B cell (primary cell): ENCODE data around the gene PLEKHH1. TPM values are rescaled to one million over a fixed set of nuclear protein-coding genes. Genes with fewer than 3 reads are reported as not detected.

Experiments
- ATAC-seq: fragments of 200-7000 bp; cut with Tn5 transposase; one replicate; pipeline ENCODE4 v1.10.0; 2021; ENCODE audit warnings: low read depth, mild to moderate bottlenecking, moderate number of reproducible peaks, moderate library complexity
- CTCF ChIA-PET: fragments of 350-600 bp; sonication (Branson Sonifier 250); formaldehyde crosslinking; loops from one replicate; lab custom pipeline; 2021; ENCODE audit warnings: antibody characterized with exemption, inconsistent platforms; lab: Charles Lee
- POLR2A ChIA-PET: fragments of 350-600 bp; sonication (Branson Sonifier 250); formaldehyde crosslinking; loops from one replicate; lab custom pipeline; 2021; ENCODE audit warnings: antibody characterized with exemption; lab: Charles Lee
- DNase-seq: peaks from one replicate; pipeline ENCODE4 v3.0.0; 2013
- H2AFZ ChIP-seq: 2 replicates; pipeline ENCODE4 v1.6.1; 2012; ENCODE audit warnings: mild to moderate bottlenecking, low read depth, low read length; ENCODE audit not compliant: insufficient read depth, poor library complexity, severe bottlenecking
- H3K27ac ChIP-seq, 2 donors: 1 replicate in 1 of 2; 2 replicates in 1 of 2; pipeline ENCODE4 v1.5.1; 2012 to 2013; ENCODE audit warnings: low read length in 2 of 2, mild to moderate bottlenecking in 2 of 2, moderate library complexity in 1 of 2
- H3K27me3 ChIP-seq, 4 experiments: fragments of 200-600 bp in 1 of 4; sonication (generic) in 1 of 4; replicated peaks in 1 of 4; 1 replicate in 2 of 4; 2 replicates in 2 of 4; pipeline versions ENCODE4 v1.6.1 to v1.7.0; 2013 to 2016; ENCODE audit warnings: low read length in 3 of 4, mild to moderate bottlenecking in 2 of 4, mixed read lengths in 1 of 4, moderate library complexity in 1 of 4; ENCODE audit not compliant: insufficient read depth in 4 of 4, control insufficient read depth in 3 of 4; ENCODE audit errors: control extremely low read depth in 1 of 4
- H3K36me3 ChIP-seq, 2 experiments: replicated peaks in 1 of 2; 1 replicate in 1 of 2; 2 replicates in 1 of 2; pipeline versions ENCODE4 v1.6.1 to v1.7.1; 2013; ENCODE audit warnings: low read length in 1 of 2; ENCODE audit not compliant: insufficient read depth in 2 of 2, control insufficient read depth in 1 of 2; ENCODE audit errors: control extremely low read depth in 1 of 2, extremely low read depth in 1 of 2
- H3K4me1 ChIP-seq, 2 donors: fragments of 200-600 bp in 1 of 2; sonication (generic) in 1 of 2; 1 replicate in 1 of 2; 2 replicates in 1 of 2; pipeline versions ENCODE4 v1.5.1 to v1.6.1; 2013 to 2017; ENCODE audit warnings: low read length in 2 of 2; ENCODE audit not compliant: control insufficient read depth in 2 of 2, insufficient read depth in 2 of 2
- H3K4me2 ChIP-seq: replicated peaks from 2 replicates; pipeline ENCODE3; 2012; ENCODE audit warnings: mild to moderate bottlenecking, low read depth, low read length; ENCODE audit not compliant: poor library complexity, severe bottlenecking
- H3K4me3 ChIP-seq, 5 experiments: fragments of 200-600 bp in 1 of 5; sonication (generic) in 1 of 5; 1 replicate in 3 of 5; 2 replicates in 2 of 5; pipeline versions ENCODE4 v1.5.1 to v1.7.0; 2011 to 2016; ENCODE audit warnings: low read length in 4 of 5, mild to moderate bottlenecking in 4 of 5, low read depth in 2 of 5, control low read depth in 1 of 5, moderate library complexity in 1 of 5; ENCODE audit not compliant: insufficient read depth in 1 of 5; ENCODE audit errors: control extremely low read depth in 1 of 5, extremely low read depth in 1 of 5
- H3K79me2 ChIP-seq: fragments of 200-600 bp; sonication (generic); one replicate; pipeline ENCODE4 v1.6.0; 2016; ENCODE audit warnings: low read length; ENCODE audit not compliant: control insufficient read depth, insufficient read depth
- H3K9ac ChIP-seq: fragments of 200-600 bp; sonication (generic); 2 replicates; pipeline ENCODE4 v1.6.1; 2017; ENCODE audit warnings: mild to moderate bottlenecking, low read length, moderate library complexity
- H3K9me3 ChIP-seq, 3 donors: one replicate each; pipeline versions ENCODE4 v1.6.1 to v1.7.1; 2013; ENCODE audit warnings: low read length in 2 of 3; ENCODE audit not compliant: control insufficient read depth in 2 of 3, insufficient read depth in 1 of 3; ENCODE audit errors: control extremely low read depth in 1 of 3
- H4K20me1 ChIP-seq: 2 replicates; pipeline ENCODE4 v1.6.0; 2012; ENCODE audit warnings: mild to moderate bottlenecking, low read length; ENCODE audit not compliant: insufficient read depth, control insufficient read depth, poor library complexity, severe bottlenecking
- H3K27ac Mint-ChIP-seq: one replicate; pipeline ENCODE4 v1.8.0; 2021; ENCODE audit warnings: mixed read lengths
- H3K27me3 Mint-ChIP-seq: one replicate; pipeline ENCODE4 v1.8.0; 2021; ENCODE audit warnings: mixed read lengths
- H3K4me1 Mint-ChIP-seq: one replicate; pipeline ENCODE4 v1.8.0; 2021; ENCODE audit warnings: mixed read lengths
- H3K4me3 Mint-ChIP-seq: one replicate; pipeline ENCODE4 v1.8.0; 2021; ENCODE audit warnings: mixed read lengths
- H3K9me3 Mint-ChIP-seq: one replicate; pipeline ENCODE4 v1.8.0; 2022; ENCODE audit warnings: mixed read lengths; ENCODE audit not compliant: insufficient read depth
- CTCF ChIP-seq: fragments of 200-600 bp; IDR thresholded peaks from one replicate; pipeline ENCODE4 v1.8.0; 2022; ENCODE audit warnings: antibody characterized with exemption, mild to moderate bottlenecking
- EZH2 ChIP-seq: IDR thresholded peaks from 2 replicates; pipeline ENCODE4 v1.6.1; 2012; ENCODE audit warnings: borderline replicate concordance, low read depth, mild to moderate bottlenecking, moderate library complexity, low read length; ENCODE audit not compliant: insufficient read depth, poor library complexity, severe bottlenecking
- whole genome bisulfite sequencing: methylation state at CpG from one replicate; pipeline ENCODE4 v1.1.5; 2013; ENCODE audit warnings: missing lambda C conversion rate; ENCODE audit not compliant: insufficient coverage; 5-methylcytosine and 5-hydroxymethylcytosine counted together
- intact Hi-C: fragments of 100-400 bp; cut with micrococcal nuclease; formaldehyde crosslinking; loops from one replicate; pipeline ENCODE4 v1.10.0; 2022
- polyA plus RNA-seq: library from polyadenylated mRNA; depleted of rRNA; stranded (reverse); fragments of >200 nt; gene quantifications from 2 replicates; pipeline ENCODE4 v1.2.3, GENCODE V29; 2012
- total RNA-seq, 2 donors: library from RNA; stranded (reverse); fragments of 120-200 nt in 1 of 2; gene quantifications; 1 replicate in 1 of 2; 2 replicates in 1 of 2; pipeline versions ENCODE4 v1.2.3 to v1.2.4, GENCODE V29; 2013 to 2022

The PLEKHH1 gene
- total and polyA plus RNA-seq, 2 donors (not counting 1 experiment from before 2014, with no cell fraction given): 0.17 to 0.37 TPM

GRCh38 chr14:67486890-67487289 lies 46.2 kb upstream of the PLEKHH1 start:
- H3K27me3 ChIP-seq: no peaks in the 10 kb centered on the region
- POLR2A ChIA-PET: interaction anchor here (0.9 to 2.4 kb wide), 2 partner anchors 20 to 28 kb away, joined by 3 to 18 read pairs; no protein-coding TSS in a partner anchor
- peaks cover 57 to 64% of the 10 kb centered on the region in 2 donors for H3K4me1 ChIP-seq
- no peak overlapping the region for H3K27ac Mint-ChIP-seq
- no peaks in the 10 kb centered on the region for H3K27me3 Mint-ChIP-seq
- peaks cover 69% of the 10 kb centered on the region for H3K4me1 Mint-ChIP-seq
- H3K4me3 Mint-ChIP-seq: no peak overlapping the region
- CTCF ChIA-PET: interaction anchor here (2.7 to 4.2 kb wide), 3 partner anchors 40 to 84 kb away, joined by 23 to 28 read pairs (median 26); no protein-coding TSS in a partner anchor
- no peaks in the 10 kb centered on the region for H4K20me1 ChIP-seq
- peak overlapping the region; percentile 85 for H3K4me2 ChIP-seq
- H3K9me3 Mint-ChIP-seq: no peaks in the 10 kb centered on the region
- no peak for DNase-seq
- H3K79me2 ChIP-seq: peaks cover 7% of the 10 kb centered on the region
- H3K9me3 ChIP-seq: peaks cover 0 to 13% (median 0%) of the 10 kb centered on the region in 3 donors
- H2AFZ ChIP-seq: no peak overlapping the region
- no peak overlapping the region for H3K9ac ChIP-seq
- WGBS: 100% methylated on average over 4 of the region's 4 CpGs
- TF ChIP-seq CTCF (no peak), EZH2 (no peak)
- ATAC-seq: no peak
- no peak overlapping the region for H3K27ac ChIP-seq
- H3K36me3 ChIP-seq: peaks cover 0 to 15% of the 10 kb centered on the region in 2 experiments
- intact Hi-C loops: no loop called here
- no peak overlapping the region for H3K4me3 ChIP-seq

- WGBS: 70% methylated on average over 2 of the region's 4 CpGs
- H3K27ac Mint-ChIP-seq: peak overlapping the region; percentile 59
- Histone ChIP-seq H3K4me3 (peak overlapping the region in 1 of 5 experiments; percentile 66), H3K4me1 (peaks cover 61 to 68% of the 10 kb centered on the region in 2 donors), H2AFZ (no peak overlapping the region), H3K36me3 (peaks cover 0 to 15% of the 10 kb centered on the region in 2 experiments), H3K27me3 (no peaks in the 10 kb centered on the region), H3K27ac (peak overlapping the region in 1 of 2 donors; percentile 97), H3K4me2 (peak overlapping the region; percentile 85), H3K9me3 (peaks cover 0 to 18% (median 0%) of the 10 kb centered on the region in 3 donors), H4K20me1 (no peaks in the 10 kb centered on the region), H3K79me2 (peaks cover 10% of the 10 kb centered on the region), H3K9ac (peak overlapping the region; percentile 71)
- TF ChIP-seq CTCF (no peak), EZH2 (no peak)
- H3K9me3 Mint-ChIP-seq: no peaks in the 10 kb centered on the region
- no peak overlapping the region for H3K4me3 Mint-ChIP-seq
- ATAC-seq: no peak
- ChIA-PET POLR2A (interaction anchor here (0.9 to 2.4 kb wide), 2 partner anchors 20 to 28 kb away, joined by 3 to 18 read pairs; no protein-coding TSS in a partner anchor), CTCF (interaction anchor here (0.8 to 4.2 kb wide), 10 partner anchors 10 to 116 kb away, joined by 3 to 28 read pairs (median 6); no protein-coding TSS in a partner anchor)
- DNase-seq: no peak
- no peaks in the 10 kb centered on the region for H3K27me3 Mint-ChIP-seq
- intact Hi-C loops: no loop called here
- peaks cover 74% of the 10 kb centered on the region for H3K4me1 Mint-ChIP-seq
Observed at GRCh38 chr14:67487332-67487731, 45.8 kb upstream of the PLEKHH1 start.
